ENCODE data around the gene PON3. TPM values are rescaled to one million over a fixed set of nuclear protein-coding genes. Genes with fewer than 3 reads are reported as not detected.

The PON3 gene
- total RNA-seq, 1 experiment from 2014 or later = 1.2 TPM

DNA sequence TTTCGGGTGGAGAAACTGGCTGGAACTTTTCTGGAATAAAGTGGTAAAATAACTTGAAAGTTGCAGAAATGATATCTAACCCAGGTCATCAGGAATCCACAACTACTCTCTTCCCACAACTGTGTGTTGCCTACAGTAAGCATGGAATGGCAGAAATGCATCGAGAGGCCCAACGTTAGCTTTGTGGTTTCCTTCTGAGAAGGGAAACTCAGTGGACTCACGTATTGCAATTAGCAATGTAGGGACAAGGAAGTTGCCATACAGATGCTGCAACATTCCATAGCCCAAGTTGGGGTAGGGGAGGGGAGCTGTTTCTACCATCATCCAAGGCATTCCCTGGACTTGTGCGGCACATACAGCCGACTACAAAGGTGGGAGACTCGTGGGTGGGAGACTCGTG lies 73.8 kb downstream of the PON3 start:
- ATAC-seq (no peak), DNase-seq (ENCODE audit: low read depth, low spot score) (no peak)
- Histone ChIP-seq H3K9me3 (ENCODE audit: control insufficient read depth, insufficient read depth, low read depth, low read length) (no peaks in the 10 kb centered on the region), H3K4me3 (ENCODE audit: low read depth in 2 of 2, low read length in 2 of 2) (no peak overlapping the region), H3K4me1 (ENCODE audit: control insufficient read depth, insufficient read depth, low read length) (no peaks in the 10 kb centered on the region), H3K36me3 (ENCODE audit: control insufficient read depth, insufficient read depth, low read length) (no peaks in the 10 kb centered on the region), H3K27ac (ENCODE audit: low read length) (no peak overlapping the region), H3K27me3 (ENCODE audit: control insufficient read depth, insufficient read depth, low read length) (no peaks in the 10 kb centered on the region)
- in situ Hi-C loops (cut with HindIII; ENCODE audit: low pct_unique_long_range_greater_than_20kb, low sequenced_read_pairs) = no loop called here
- CTCF ChIA-PET = no interaction called here
- no TSS peak for BruUV-seq (replicated peaks)
- intact Hi-C loops (cut with micrococcal nuclease; ENCODE audit: unreplicated experiment) = no loop called here
- POLR2A ChIA-PET = no interaction called here
- no peak for TF ChIP-seq SIN3A (IDR thresholded peaks at IDR 0.05; ENCODE audit: borderline replicate concordance, insufficient read depth, low read depth, low read length)
- TF ChIP-seq, protein P1, sequence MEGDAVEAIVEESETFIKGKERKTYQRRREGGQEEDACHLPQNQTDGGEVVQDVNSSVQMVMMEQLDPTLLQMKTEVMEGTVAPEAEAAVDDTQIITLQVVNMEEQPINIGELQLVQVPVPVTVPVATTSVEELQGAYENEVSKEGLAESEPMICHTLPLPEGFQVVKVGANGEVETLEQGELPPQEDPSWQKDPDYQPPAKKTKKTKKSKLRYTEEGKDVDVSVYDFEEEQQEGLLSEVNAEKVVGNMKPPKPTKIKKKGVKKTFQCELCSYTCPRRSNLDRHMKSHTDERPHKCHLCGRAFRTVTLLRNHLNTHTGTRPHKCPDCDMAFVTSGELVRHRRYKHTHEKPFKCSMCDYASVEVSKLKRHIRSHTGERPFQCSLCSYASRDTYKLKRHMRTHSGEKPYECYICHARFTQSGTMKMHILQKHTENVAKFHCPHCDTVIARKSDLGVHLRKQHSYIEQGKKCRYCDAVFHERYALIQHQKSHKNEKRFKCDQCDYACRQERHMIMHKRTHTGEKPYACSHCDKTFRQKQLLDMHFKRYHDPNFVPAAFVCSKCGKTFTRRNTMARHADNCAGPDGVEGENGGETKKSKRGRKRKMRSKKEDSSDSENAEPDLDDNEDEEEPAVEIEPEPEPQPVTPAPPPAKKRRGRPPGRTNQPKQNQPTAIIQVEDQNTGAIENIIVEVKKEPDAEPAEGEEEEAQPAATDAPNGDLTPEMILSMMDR (IDR thresholded peaks at IDR 0.05) = no peak
- no peak for TF ChIP-seq TCF7L2 (IDR thresholded peaks at IDR 0.05; ENCODE audit: low read depth, low read length)
- no peak for TF ChIP-seq POLR2AphosphoS5 (IDR thresholded peaks at IDR 0.05; ENCODE audit: low read depth, low read length)
- TF ChIP-seq, protein P2, sequence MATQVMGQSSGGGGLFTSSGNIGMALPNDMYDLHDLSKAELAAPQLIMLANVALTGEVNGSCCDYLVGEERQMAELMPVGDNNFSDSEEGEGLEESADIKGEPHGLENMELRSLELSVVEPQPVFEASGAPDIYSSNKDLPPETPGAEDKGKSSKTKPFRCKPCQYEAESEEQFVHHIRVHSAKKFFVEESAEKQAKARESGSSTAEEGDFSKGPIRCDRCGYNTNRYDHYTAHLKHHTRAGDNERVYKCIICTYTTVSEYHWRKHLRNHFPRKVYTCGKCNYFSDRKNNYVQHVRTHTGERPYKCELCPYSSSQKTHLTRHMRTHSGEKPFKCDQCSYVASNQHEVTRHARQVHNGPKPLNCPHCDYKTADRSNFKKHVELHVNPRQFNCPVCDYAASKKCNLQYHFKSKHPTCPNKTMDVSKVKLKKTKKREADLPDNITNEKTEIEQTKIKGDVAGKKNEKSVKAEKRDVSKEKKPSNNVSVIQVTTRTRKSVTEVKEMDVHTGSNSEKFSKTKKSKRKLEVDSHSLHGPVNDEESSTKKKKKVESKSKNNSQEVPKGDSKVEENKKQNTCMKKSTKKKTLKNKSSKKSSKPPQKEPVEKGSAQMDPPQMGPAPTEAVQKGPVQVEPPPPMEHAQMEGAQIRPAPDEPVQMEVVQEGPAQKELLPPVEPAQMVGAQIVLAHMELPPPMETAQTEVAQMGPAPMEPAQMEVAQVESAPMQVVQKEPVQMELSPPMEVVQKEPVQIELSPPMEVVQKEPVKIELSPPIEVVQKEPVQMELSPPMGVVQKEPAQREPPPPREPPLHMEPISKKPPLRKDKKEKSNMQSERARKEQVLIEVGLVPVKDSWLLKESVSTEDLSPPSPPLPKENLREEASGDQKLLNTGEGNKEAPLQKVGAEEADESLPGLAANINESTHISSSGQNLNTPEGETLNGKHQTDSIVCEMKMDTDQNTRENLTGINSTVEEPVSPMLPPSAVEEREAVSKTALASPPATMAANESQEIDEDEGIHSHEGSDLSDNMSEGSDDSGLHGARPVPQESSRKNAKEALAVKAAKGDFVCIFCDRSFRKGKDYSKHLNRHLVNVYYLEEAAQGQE (IDR thresholded peaks at IDR 0.05; ENCODE audit: insufficient read depth in 1 of 2, low read depth in 2 of 2, low read length in 1 of 2) = no peak

DNA sequence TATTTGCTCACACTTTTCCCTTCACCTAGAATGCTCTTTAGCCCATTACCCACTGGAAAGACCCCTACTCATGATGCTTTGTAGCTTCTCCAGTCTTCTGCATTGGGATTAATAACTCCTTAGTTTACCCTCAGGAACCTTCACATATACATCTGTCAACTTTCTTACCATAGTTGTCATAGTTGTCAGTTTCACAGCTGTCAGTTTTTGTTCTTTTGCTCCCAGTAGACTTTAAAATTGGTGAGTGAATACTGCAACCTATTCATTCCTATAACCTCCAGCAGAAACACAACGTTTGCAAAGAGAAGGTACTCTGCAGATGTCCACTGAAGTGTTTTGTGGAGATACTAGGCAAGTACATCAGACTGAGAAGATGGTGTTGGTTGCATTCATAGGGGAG lies 74.5 kb downstream of the PON3 start:
- ChIA-PET CTCF (no interaction called here), POLR2A (interaction anchor here (0.6 kb wide), 1 partner anchor 13 kb away, joined by 6 read pairs; no protein-coding TSS in a partner anchor)
- no TSS peak for BruUV-seq (replicated peaks)
- Histone ChIP-seq H3K4me1 (ENCODE audit: control insufficient read depth, insufficient read depth, low read length) (no peaks in the 10 kb centered on the region), H3K27me3 (ENCODE audit: control insufficient read depth, insufficient read depth, low read length) (no peaks in the 10 kb centered on the region), H3K9me3 (ENCODE audit: control insufficient read depth, insufficient read depth, low read depth, low read length) (no peaks in the 10 kb centered on the region), H3K27ac (ENCODE audit: low read length) (no peak overlapping the region), H3K4me3 (ENCODE audit: low read depth in 2 of 2, low read length in 2 of 2) (no peak overlapping the region), H3K36me3 (ENCODE audit: control insufficient read depth, insufficient read depth, low read length) (no peaks in the 10 kb centered on the region)
- DNase-seq (ENCODE audit: low read depth, low spot score) = no peak
- in situ Hi-C loops (cut with HindIII; ENCODE audit: low pct_unique_long_range_greater_than_20kb, low sequenced_read_pairs) (no loop called here), intact Hi-C loops (cut with micrococcal nuclease; ENCODE audit: unreplicated experiment) (no loop called here)
- TF ChIP-seq, protein P1 (IDR thresholded peaks at IDR 0.05) = no peak
- TF ChIP-seq POLR2AphosphoS5 (IDR thresholded peaks at IDR 0.05; ENCODE audit: low read depth, low read length) (no peak), SIN3A (IDR thresholded peaks at IDR 0.05; ENCODE audit: borderline replicate concordance, insufficient read depth, low read depth, low read length) (no peak), TCF7L2 (IDR thresholded peaks at IDR 0.05; ENCODE audit: low read depth, low read length) (no peak)
- TF ChIP-seq, protein P2 (IDR thresholded peaks at IDR 0.05; ENCODE audit: insufficient read depth in 1 of 2, low read depth in 2 of 2, low read length in 1 of 2) = no peak
- ATAC-seq = no peak

Measured in Panc1 (cell line).